ENCODE measurements around the gene SPATA13. TPM values are rescaled to one million over a fixed set of nuclear protein-coding genes. Genes with fewer than 3 reads are reported as not detected.

SPATA13 gene
- polyA plus RNA-seq, 1 experiment, result 12.0 TPM

GRCh38 chr13:24257497-24257896 lies 97.0 kb downstream of the SPATA13 start:
- Histone ChIP-seq H3K27ac (ENCODE audit: low read depth, low read length) (no peak overlapping the region), H3K4me3 (ENCODE audit: low read depth, low read length) (no peak overlapping the region), H3K27me3 (ENCODE audit: control insufficient read depth, insufficient read depth, low read length) (no peaks in the 10 kb centered on the region), H3K9me3 (ENCODE audit: control insufficient read depth, insufficient read depth, low read length) (no peaks in the 10 kb centered on the region)
- ChIA-PET CTCF (interaction anchor here (1.2 to 1.9 kb wide), 2 partner anchors 29 to 238 kb away, joined by 3 to 11 read pairs; no protein-coding TSS in a partner anchor), POLR2A (no interaction called here)
- DNase-seq (ENCODE audit: low read depth, low spot score), result no peak
- TF ChIP-seq, protein P1, sequence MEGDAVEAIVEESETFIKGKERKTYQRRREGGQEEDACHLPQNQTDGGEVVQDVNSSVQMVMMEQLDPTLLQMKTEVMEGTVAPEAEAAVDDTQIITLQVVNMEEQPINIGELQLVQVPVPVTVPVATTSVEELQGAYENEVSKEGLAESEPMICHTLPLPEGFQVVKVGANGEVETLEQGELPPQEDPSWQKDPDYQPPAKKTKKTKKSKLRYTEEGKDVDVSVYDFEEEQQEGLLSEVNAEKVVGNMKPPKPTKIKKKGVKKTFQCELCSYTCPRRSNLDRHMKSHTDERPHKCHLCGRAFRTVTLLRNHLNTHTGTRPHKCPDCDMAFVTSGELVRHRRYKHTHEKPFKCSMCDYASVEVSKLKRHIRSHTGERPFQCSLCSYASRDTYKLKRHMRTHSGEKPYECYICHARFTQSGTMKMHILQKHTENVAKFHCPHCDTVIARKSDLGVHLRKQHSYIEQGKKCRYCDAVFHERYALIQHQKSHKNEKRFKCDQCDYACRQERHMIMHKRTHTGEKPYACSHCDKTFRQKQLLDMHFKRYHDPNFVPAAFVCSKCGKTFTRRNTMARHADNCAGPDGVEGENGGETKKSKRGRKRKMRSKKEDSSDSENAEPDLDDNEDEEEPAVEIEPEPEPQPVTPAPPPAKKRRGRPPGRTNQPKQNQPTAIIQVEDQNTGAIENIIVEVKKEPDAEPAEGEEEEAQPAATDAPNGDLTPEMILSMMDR (IDR thresholded peaks at IDR 0.05; ENCODE audit: low read depth, low read length), result no peak

- Histone ChIP-seq H3K27me3 (ENCODE audit: control insufficient read depth, insufficient read depth, low read length) (no peaks in the 10 kb centered on the region), H3K27ac (ENCODE audit: low read depth, low read length) (no peak overlapping the region), H3K9me3 (ENCODE audit: control insufficient read depth, insufficient read depth, low read length) (no peaks in the 10 kb centered on the region), H3K4me3 (ENCODE audit: low read depth, low read length) (no peak overlapping the region)
- ChIA-PET POLR2A (no interaction called here), CTCF (interaction anchor here (1.1 to 1.8 kb wide), 2 partner anchors 31 to 301 kb away, joined by 3 read pairs; no protein-coding TSS in a partner anchor)
- DNase-seq (ENCODE audit: low read depth, low spot score), result no peak
- TF ChIP-seq, protein P1 (IDR thresholded peaks at IDR 0.05; ENCODE audit: low read depth, low read length), result no peak
Observed at GRCh38 chr13:24261566-24261965, 101.0 kb downstream of the SPATA13 start.

- H3K9me3 ChIP-seq (ENCODE audit: control insufficient read depth, insufficient read depth, low read length), result no peaks in the 10 kb centered on the region
- TF ChIP-seq, protein P1 (IDR thresholded peaks at IDR 0.05; ENCODE audit: low read depth, low read length), result no peak
- no peak overlapping the region for H3K27ac ChIP-seq (ENCODE audit: low read depth, low read length)
- CTCF ChIA-PET, result interaction anchor here (0.8 to 1.1 kb wide), 2 partner anchors 33 to 35 kb away, joined by 4 read pairs; no protein-coding TSS in a partner anchor
- no peak overlapping the region for H3K4me3 ChIP-seq (ENCODE audit: low read depth, low read length)
- POLR2A ChIA-PET, result no interaction called here
- peak; percentile 32 for DNase-seq (ENCODE audit: low read depth, low spot score)
- H3K27me3 ChIP-seq (ENCODE audit: control insufficient read depth, insufficient read depth, low read length), result no peaks in the 10 kb centered on the region
Observed at GRCh38 chr13:24263632-24264031, 103.1 kb downstream of the SPATA13 start.

GRCh38 chr13:24264976-24265375 lies 104.5 kb downstream of the SPATA13 start:
- no peak overlapping the region for H3K4me3 ChIP-seq (ENCODE audit: low read depth, low read length)
- TF ChIP-seq, protein P1 (IDR thresholded peaks at IDR 0.05; ENCODE audit: low read depth, low read length), result no peak
- no peak overlapping the region for H3K27ac ChIP-seq (ENCODE audit: low read depth, low read length)
- DNase-seq (ENCODE audit: low read depth, low spot score), result no peak
- H3K9me3 ChIP-seq (ENCODE audit: control insufficient read depth, insufficient read depth, low read length), result no peaks in the 10 kb centered on the region
- CTCF ChIA-PET, result interaction anchor here (0.9 kb wide), 1 partner anchor 36 kb away, joined by 3 read pairs; no protein-coding TSS in a partner anchor
- no peaks in the 10 kb centered on the region for H3K27me3 ChIP-seq (ENCODE audit: control insufficient read depth, insufficient read depth, low read length)
- POLR2A ChIA-PET, result no interaction called here

DNA sequence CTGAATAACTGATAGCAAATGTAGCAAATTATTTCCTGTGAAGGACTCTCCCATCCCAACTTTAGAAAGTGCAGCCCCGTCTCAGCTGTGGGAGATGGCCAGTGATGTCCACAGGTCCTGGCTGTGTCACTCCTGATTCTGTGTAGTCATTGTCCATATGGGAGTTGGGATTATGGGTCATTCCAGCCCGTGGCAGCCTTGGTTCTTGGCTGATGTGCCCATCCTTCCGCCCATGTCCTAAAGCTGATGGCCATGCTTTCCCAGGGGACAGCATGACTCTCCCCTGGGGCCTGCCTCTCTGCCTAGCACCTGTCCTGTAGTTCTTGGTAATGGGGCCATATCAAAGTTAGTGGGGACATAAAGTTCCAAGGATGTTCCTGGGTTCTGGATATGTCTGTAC lies 104.9 kb downstream of the SPATA13 start:
- H3K27ac ChIP-seq (ENCODE audit: low read depth, low read length), result no peak overlapping the region
- CTCF ChIA-PET, result interaction anchor here (2.2 kb wide), 1 partner anchor 37 kb away, joined by 11 read pairs; no protein-coding TSS in a partner anchor
- no peak overlapping the region for H3K4me3 ChIP-seq (ENCODE audit: low read depth, low read length)
- no peaks in the 10 kb centered on the region for H3K27me3 ChIP-seq (ENCODE audit: control insufficient read depth, insufficient read depth, low read length)
- no peaks in the 10 kb centered on the region for H3K9me3 ChIP-seq (ENCODE audit: control insufficient read depth, insufficient read depth, low read length)
- TF ChIP-seq, protein P1 (IDR thresholded peaks at IDR 0.05; ENCODE audit: low read depth, low read length), result no peak
- POLR2A ChIA-PET, result no interaction called here
- no peak for DNase-seq (ENCODE audit: low read depth, low spot score)

Measured in AG04450 (cell line).